GM12878 (cell line): Measurements from ENCODE around the gene TBXAS1.

ENCODE experiments used
- CREB1 ChIP-seq: IDR thresholded peaks from 2 replicates; pipeline ENCODE4 v1.6.1; 2012; ENCODE audit warnings: low read depth, mild to moderate bottlenecking, inconsistent platforms
- RFX5 ChIP-seq: IDR thresholded peaks from 2 replicates; pipeline ENCODE4 v1.6.1; 2011; ENCODE audit warnings: low read depth, low read length, improper control_type of control experiment
- TBL1XR1 ChIP-seq: IDR thresholded peaks from 2 replicates; pipeline ENCODE4 v1.6.1; 2012; ENCODE audit warnings: low read depth, low read length, improper control_type of control experiment
- TF ChIP-seq, protein P1 (sequence below), 3 experiments: IDR thresholded peaks in 2 of 3; conservative IDR thresholded peaks in 1 of 3; 2 replicates each; pipeline ENCODE4 v1.5.1; 2011; ENCODE audit warnings: low read depth in 3 of 3, low read length in 3 of 3, mild to moderate bottlenecking in 3 of 3, control low read depth in 2 of 3, moderate library complexity in 2 of 3, inconsistent platforms in 1 of 3, mixed read lengths in 1 of 3; ENCODE audit not compliant: control insufficient read depth in 2 of 3, insufficient read depth in 1 of 3; ENCODE audit errors: extremely low read depth in 1 of 3
- TF ChIP-seq, protein P2 (sequence below): fragments of 450-650 bp; IDR thresholded peaks from 2 replicates; pipeline ENCODE4 v1.6.1; 2017; ENCODE audit warnings: mild to moderate bottlenecking, moderate library complexity
- TF ChIP-seq, protein P3 (sequence below): fragments of 450-650 bp; formaldehyde crosslinking; IDR thresholded peaks from 2 replicates; pipeline ENCODE4 v1.4.0; 2022; ENCODE audit warnings: mild to moderate bottlenecking, moderate library complexity
- TF ChIP-seq, protein P4 (sequence below): IDR thresholded peaks from 2 replicates; pipeline ENCODE4 v1.6.1; 2012; ENCODE audit warnings: low read depth, low read length, improper control_type of control experiment
- TF ChIP-seq, protein P5 (sequence below): fragments of 450-650 bp; IDR thresholded peaks from 2 replicates; pipeline ENCODE4 v1.6.1; 2017; ENCODE audit warnings: mild to moderate bottlenecking

DNA sequence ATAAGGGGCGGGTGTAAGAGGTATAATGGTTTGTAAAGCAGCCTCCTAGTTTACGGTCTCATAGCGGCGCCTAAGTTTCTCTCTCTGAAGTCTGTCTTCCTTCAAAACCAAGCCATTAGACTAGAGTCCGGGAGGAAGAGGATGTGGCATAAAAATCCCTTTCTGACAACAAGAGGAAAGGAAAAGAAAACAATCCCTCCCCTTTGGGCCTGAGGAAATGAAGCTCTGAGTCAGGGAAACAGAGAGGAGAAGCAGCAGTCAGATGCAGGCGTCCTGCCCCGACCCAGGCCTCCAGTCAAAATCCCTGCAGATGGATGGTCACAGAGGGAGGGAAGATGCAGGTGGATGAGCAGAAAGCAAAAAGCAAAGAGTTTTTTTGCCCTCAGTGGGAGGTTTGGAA lies 210.0 kb downstream of the TBXAS1 start:
- TF ChIP-seq TBL1XR1 (no peak), CREB1 (no peak), RFX5 (no peak)
- TF ChIP-seq, protein P1, sequence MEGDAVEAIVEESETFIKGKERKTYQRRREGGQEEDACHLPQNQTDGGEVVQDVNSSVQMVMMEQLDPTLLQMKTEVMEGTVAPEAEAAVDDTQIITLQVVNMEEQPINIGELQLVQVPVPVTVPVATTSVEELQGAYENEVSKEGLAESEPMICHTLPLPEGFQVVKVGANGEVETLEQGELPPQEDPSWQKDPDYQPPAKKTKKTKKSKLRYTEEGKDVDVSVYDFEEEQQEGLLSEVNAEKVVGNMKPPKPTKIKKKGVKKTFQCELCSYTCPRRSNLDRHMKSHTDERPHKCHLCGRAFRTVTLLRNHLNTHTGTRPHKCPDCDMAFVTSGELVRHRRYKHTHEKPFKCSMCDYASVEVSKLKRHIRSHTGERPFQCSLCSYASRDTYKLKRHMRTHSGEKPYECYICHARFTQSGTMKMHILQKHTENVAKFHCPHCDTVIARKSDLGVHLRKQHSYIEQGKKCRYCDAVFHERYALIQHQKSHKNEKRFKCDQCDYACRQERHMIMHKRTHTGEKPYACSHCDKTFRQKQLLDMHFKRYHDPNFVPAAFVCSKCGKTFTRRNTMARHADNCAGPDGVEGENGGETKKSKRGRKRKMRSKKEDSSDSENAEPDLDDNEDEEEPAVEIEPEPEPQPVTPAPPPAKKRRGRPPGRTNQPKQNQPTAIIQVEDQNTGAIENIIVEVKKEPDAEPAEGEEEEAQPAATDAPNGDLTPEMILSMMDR (IDR thresholded peaks at IDR 0.05 in 2 of 3, conservative IDR thresholded peaks at IDR 0.05 in 1 of 3; ENCODE audit: control insufficient read depth in 2 of 3, extremely low read depth in 1 of 3, insufficient read depth in 1 of 3, low read depth in 3 of 3, low read length in 3 of 3): no peak
- TF ChIP-seq, protein P2, sequence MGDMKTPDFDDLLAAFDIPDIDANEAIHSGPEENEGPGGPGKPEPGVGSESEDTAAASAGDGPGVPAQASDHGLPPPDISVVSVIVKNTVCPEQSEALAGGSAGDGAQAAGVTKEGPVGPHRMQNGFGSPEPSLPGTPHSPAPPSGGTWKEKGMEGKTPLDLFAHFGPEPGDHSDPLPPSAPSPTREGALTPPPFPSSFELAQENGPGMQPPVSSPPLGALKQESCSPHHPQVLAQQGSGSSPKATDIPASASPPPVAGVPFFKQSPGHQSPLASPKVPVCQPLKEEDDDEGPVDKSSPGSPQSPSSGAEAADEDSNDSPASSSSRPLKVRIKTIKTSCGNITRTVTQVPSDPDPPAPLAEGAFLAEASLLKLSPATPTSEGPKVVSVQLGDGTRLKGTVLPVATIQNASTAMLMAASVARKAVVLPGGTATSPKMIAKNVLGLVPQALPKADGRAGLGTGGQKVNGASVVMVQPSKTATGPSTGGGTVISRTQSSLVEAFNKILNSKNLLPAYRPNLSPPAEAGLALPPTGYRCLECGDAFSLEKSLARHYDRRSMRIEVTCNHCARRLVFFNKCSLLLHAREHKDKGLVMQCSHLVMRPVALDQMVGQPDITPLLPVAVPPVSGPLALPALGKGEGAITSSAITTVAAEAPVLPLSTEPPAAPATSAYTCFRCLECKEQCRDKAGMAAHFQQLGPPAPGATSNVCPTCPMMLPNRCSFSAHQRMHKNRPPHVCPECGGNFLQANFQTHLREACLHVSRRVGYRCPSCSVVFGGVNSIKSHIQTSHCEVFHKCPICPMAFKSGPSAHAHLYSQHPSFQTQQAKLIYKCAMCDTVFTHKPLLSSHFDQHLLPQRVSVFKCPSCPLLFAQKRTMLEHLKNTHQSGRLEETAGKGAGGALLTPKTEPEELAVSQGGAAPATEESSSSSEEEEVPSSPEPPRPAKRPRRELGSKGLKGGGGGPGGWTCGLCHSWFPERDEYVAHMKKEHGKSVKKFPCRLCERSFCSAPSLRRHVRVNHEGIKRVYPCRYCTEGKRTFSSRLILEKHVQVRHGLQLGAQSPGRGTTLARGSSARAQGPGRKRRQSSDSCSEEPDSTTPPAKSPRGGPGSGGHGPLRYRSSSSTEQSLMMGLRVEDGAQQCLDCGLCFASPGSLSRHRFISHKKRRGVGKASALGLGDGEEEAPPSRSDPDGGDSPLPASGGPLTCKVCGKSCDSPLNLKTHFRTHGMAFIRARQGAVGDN: no peak
- TF ChIP-seq, protein P3, sequence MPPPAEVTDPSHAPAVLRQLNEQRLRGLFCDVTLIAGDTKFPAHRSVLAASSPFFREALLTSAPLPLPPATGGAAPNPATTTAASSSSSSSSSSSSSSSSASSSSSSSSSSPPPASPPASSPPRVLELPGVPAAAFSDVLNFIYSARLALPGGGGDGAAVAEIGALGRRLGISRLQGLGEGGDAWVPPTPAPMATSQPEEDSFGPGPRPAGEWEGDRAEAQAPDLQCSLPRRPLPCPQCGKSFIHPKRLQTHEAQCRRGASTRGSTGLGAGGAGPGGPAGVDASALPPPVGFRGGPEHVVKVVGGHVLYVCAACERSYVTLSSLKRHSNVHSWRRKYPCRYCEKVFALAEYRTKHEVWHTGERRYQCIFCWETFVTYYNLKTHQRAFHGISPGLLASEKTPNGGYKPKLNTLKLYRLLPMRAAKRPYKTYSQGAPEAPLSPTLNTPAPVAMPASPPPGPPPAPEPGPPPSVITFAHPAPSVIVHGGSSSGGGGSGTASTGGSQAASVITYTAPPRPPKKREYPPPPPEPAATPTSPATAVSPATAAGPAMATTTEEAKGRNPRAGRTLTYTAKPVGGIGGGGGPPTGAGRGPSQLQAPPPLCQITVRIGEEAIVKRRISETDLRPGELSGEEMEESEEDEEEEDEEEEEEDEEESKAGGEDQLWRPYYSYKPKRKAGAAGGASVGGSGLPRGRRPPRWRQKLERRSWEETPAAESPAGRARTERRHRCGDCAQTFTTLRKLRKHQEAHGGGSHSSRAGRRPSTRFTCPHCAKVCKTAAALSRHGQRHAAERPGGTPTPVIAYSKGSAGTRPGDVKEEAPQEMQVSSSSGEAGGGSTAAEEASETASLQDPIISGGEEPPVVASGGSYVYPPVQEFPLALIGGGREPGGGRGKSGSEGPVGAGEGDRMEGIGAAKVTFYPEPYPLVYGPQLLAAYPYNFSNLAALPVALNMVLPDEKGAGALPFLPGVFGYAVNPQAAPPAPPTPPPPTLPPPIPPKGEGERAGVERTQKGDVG (CRISPR knock-in tag): no peak
- TF ChIP-seq, protein P4, sequence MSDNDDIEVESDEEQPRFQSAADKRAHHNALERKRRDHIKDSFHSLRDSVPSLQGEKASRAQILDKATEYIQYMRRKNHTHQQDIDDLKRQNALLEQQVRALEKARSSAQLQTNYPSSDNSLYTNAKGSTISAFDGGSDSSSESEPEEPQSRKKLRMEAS: no peak
- TF ChIP-seq, protein P5, sequence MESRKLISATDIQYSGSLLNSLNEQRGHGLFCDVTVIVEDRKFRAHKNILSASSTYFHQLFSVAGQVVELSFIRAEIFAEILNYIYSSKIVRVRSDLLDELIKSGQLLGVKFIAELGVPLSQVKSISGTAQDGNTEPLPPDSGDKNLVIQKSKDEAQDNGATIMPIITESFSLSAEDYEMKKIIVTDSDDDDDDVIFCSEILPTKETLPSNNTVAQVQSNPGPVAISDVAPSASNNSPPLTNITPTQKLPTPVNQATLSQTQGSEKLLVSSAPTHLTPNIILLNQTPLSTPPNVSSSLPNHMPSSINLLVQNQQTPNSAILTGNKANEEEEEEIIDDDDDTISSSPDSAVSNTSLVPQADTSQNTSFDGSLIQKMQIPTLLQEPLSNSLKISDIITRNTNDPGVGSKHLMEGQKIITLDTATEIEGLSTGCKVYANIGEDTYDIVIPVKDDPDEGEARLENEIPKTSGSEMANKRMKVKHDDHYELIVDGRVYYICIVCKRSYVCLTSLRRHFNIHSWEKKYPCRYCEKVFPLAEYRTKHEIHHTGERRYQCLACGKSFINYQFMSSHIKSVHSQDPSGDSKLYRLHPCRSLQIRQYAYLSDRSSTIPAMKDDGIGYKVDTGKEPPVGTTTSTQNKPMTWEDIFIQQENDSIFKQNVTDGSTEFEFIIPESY: no peak
